ENCODE results near the gene TMC6. TPM values are rescaled to one million over a fixed set of nuclear protein-coding genes. Genes with fewer than 3 reads are reported as not detected.

TMC6 gene
- total and polyA plus RNA-seq, 2 of the 13 experiments (the other 11 are each of a cell fraction or from before 2014, with no cell fraction given), result 48.4 to 99.1 TPM

DNA sequence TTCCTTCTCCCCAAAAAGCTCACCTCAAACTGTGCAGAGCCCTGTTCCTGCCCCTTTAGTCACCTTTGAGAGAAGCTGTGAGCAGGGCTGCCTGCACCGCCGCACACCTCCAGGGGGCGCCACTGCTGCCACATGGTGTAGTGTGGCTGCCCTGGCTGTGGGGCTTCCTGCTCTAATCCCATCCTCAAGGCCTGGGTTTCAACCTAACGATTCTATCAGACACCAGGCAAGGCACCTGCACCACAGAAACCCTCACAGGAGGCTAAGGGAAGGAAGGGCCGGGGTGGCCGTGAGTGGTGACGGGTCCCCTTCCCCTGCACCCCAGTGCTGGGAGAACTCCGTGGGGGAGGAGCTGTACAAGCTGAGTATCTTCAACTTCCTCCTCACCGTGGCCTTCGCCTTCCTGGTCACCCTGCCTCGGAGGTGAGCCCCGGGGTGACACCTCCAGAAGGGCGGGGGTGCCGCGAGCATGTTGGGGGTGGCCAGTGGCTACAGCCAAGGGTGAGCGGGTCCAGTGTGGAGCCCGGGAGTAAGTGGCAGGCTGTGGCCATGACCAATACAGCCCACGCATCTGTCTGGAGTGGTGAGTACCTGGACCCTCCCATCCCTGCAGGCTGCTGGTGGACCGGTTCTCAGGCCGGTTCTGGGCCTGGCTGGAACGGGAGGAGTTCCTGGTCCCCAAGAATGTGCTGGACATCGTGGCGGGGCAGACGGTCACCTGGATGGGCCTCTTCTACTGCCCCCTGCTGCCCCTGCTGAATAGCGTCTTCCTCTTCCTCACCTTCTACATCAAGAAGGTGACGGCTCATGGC, 9.0 kb upstream of the TMC6 start (continued):
- TF ChIP-seq, protein P1, sequence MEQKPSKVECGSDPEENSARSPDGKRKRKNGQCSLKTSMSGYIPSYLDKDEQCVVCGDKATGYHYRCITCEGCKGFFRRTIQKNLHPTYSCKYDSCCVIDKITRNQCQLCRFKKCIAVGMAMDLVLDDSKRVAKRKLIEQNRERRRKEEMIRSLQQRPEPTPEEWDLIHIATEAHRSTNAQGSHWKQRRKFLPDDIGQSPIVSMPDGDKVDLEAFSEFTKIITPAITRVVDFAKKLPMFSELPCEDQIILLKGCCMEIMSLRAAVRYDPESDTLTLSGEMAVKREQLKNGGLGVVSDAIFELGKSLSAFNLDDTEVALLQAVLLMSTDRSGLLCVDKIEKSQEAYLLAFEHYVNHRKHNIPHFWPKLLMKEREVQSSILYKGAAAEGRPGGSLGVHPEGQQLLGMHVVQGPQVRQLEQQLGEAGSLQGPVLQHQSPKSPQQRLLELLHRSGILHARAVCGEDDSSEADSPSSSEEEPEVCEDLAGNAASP (CRISPR knock-in tag; IDR thresholded peaks at IDR 0.05; ENCODE audit: borderline replicate concordance), result no peak
- no peak for TF ChIP-seq ZNF749 (CRISPR knock-in tag; IDR thresholded peaks at IDR 0.05; ENCODE audit: borderline replicate concordance)
- no peak for TF ChIP-seq ZNF75D (CRISPR knock-in tag; IDR thresholded peaks at IDR 0.05; ENCODE audit: borderline replicate concordance)
- no peak for TF ChIP-seq ZNF615 (CRISPR knock-in tag; IDR thresholded peaks at IDR 0.05; ENCODE audit: borderline replicate concordance)
- TF ChIP-seq DMAP1 (CRISPR knock-in tag; IDR thresholded peaks at IDR 0.05), result no peak; the same call in 1 of the 2 replicates
- TF ChIP-seq, protein P2, sequence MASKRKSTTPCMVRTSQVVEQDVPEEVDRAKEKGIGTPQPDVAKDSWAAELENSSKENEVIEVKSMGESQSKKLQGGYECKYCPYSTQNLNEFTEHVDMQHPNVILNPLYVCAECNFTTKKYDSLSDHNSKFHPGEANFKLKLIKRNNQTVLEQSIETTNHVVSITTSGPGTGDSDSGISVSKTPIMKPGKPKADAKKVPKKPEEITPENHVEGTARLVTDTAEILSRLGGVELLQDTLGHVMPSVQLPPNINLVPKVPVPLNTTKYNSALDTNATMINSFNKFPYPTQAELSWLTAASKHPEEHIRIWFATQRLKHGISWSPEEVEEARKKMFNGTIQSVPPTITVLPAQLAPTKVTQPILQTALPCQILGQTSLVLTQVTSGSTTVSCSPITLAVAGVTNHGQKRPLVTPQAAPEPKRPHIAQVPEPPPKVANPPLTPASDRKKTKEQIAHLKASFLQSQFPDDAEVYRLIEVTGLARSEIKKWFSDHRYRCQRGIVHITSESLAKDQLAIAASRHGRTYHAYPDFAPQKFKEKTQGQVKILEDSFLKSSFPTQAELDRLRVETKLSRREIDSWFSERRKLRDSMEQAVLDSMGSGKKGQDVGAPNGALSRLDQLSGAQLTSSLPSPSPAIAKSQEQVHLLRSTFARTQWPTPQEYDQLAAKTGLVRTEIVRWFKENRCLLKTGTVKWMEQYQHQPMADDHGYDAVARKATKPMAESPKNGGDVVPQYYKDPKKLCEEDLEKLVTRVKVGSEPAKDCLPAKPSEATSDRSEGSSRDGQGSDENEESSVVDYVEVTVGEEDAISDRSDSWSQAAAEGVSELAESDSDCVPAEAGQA (IDR thresholded peaks at IDR 0.05; ENCODE audit: low read depth), result no peak
- TF ChIP-seq, protein P2 (CRISPR knock-in tag; IDR thresholded peaks at IDR 0.05; ENCODE audit: borderline replicate concordance), result no peak
- TF ChIP-seq ZNF775 (CRISPR knock-in tag; IDR thresholded peaks at IDR 0.05; ENCODE audit: borderline replicate concordance), result no peak
- no peak for TF ChIP-seq HNRNPUL1 (IDR thresholded peaks at IDR 0.05; ENCODE audit: low read depth, low read length)
- TF ChIP-seq ZNF282 (IDR thresholded peaks at IDR 0.05; ENCODE audit: partially characterized antibody), result no peak
- TF ChIP-seq PITX1 (CRISPR knock-in tag; IDR thresholded peaks at IDR 0.05), result peak; percentile 11; the same call in 1 of the 2 replicates
- TF ChIP-seq GLI4 (CRISPR knock-in tag; IDR thresholded peaks at IDR 0.05; ENCODE audit: borderline replicate concordance), result no peak
- TF ChIP-seq LBX2 (CRISPR knock-in tag; IDR thresholded peaks at IDR 0.05; ENCODE audit: borderline replicate concordance), result no peak
- TF ChIP-seq ZBTB25 (CRISPR knock-in tag; IDR thresholded peaks at IDR 0.05), result no peak
- TF ChIP-seq ZNF431 (CRISPR knock-in tag; IDR thresholded peaks at IDR 0.05; ENCODE audit: borderline replicate concordance, low read depth), result no peak
- TF ChIP-seq NR2F6 (IDR thresholded peaks at IDR 0.05), result no peak
- TF ChIP-seq NR2F6 (CRISPR knock-in tag; IDR thresholded peaks at IDR 0.05), result no peak
- TF ChIP-seq ZNF670 (CRISPR knock-in tag; IDR thresholded peaks at IDR 0.05; ENCODE audit: borderline replicate concordance), result peak; percentile 73; the same call in 1 of the 2 replicates
- TF ChIP-seq MIER2 (CRISPR knock-in tag; IDR thresholded peaks at IDR 0.05), result no peak
- no peak for TF ChIP-seq FLYWCH1 (CRISPR knock-in tag; IDR thresholded peaks at IDR 0.05)
- no peak for TF ChIP-seq BCL6 (CRISPR knock-in tag; IDR thresholded peaks at IDR 0.05)
- no peak for TF ChIP-seq SALL2 (CRISPR knock-in tag; IDR thresholded peaks at IDR 0.05)

Measured in HepG2 (cell line).